Stimulated activated CD4-positive, alpha-beta T cell treated with anti-CD3 and anti-CD28 coated beads, Interleukin-2, amount 100 ng/mL, for 4 hours (primary cell): ENCODE measurements around the gene SCNN1G.
"Not testable (repeated sequence)": the region's sequence is repeated elsewhere in the genome, so short reads cannot be mapped to it uniquely, and the experiment has no call there.

Experiments used
- DNase-seq: peaks from one replicate; pipeline ENCODE4 v3.0.0-alpha.2; 2020; ENCODE audit warnings: low read depth

Gene SCNN1G

GRCh38 chr16:23207485-23207884, 24.9 kb downstream of the SCNN1G start:
- DNase-seq, result no peak

GRCh38 chr16:23209606-23210005, 27.1 kb downstream of the SCNN1G start:
- DNase-seq, result no peak

- DNase-seq, result no peak
These were observed 31.3 kb downstream of the SCNN1G start for GRCh38 chr16:23213831-23214230.

DNA sequence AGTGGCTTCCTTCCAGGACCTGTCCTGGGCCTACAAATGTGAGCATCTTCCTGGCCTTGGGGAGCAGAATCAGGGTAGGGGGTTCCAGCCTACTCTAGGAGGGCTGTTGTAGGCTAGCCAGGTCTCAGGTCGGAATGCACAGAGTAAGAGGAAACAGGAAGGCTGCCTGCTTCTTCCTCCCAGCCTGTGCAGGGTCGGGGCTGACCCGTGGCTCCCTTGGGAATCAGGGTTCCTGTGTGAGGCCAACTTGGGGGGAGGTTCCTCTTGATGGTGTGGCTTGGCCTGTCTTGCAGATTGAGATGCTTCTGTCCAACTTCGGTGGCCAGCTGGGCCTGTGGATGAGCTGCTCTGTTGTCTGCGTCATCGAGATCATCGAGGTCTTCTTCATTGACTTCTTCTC, 32.3 kb downstream of the SCNN1G start:
- DNase-seq, result no peak

- no peak for DNase-seq
These were observed 32.9 kb downstream of the SCNN1G start for GRCh38 chr16:23215435-23215834.

GRCh38 chr16:23216658-23217246, 34.2 kb downstream of the SCNN1G start:
- no peak for DNase-seq

DNA sequence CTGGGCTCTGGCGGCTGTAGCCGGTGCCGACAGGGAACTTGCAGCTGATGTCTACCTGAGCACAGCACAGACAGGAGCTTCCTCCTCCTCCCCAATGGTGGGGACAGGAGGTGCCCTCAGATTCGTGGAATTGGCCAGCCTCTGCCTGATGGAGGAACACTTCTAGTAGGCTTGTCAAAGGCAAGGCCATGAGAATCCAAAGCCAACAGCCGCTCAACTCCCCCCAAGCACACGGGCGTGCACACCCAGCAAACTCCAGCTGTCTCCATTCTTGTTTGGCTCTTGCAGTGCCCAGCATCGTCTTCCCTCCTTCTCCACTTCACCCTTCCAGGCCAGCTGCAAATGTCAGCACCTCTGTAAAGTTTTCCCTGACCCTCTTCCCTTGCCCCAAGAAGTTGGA, 35.1 kb downstream of the SCNN1G start:
- no peak for DNase-seq

GRCh38 chr16:23222929-23223328, 40.4 kb downstream of the SCNN1G start:
- DNase-seq, result no peak

GRCh38 chr16:23223368-23223767, 40.8 kb downstream of the SCNN1G start:
- no peak for DNase-seq

- no peak for DNase-seq
These were observed 42.6 kb downstream of the SCNN1G start for GRCh38 chr16:23225109-23225508.

- no peak for DNase-seq
These were observed 43.1 kb downstream of the SCNN1G start for GRCh38 chr16:23225634-23226033.

DNA sequence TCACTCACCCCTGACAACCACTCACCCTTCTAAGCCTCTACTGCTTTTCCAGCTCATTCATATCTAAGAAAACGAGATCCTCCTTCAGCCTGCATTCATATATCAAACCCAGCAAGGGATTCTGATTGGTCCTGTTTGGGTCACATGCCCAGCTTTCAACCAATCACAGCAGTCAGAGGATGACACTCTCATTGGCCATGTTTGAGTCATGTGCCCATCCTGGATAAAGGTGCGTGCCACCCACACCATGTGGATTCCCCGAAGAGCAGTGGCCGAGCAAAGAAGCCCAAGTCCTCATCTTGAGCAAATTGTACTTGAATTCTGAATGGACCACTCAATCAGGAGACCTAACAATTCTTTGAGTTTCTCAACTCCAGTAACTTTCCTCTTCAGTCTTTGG, 45.0 kb downstream of the SCNN1G start:
- DNase-seq, result no peak

DNA sequence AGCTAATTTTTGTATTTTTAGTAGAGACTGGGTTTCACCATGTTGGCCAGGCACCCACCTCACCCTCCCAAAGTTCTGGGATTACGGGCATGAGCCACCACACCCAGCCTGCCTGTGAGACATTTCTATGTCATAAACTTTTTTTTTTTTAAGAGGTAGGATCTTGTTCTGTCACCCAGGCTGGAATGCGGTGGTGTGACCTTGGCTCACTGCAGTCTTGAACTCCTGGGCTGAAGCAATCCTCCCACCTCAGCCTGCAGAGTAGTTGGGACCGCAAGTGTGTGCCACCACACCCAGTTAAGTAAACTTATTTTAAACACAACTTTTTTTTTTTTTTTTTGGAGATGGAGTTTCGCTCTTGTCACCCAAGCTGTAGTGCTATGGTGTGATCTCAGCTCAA, 47.2 kb downstream of the SCNN1G start:
- DNase-seq, result no peak

DNA sequence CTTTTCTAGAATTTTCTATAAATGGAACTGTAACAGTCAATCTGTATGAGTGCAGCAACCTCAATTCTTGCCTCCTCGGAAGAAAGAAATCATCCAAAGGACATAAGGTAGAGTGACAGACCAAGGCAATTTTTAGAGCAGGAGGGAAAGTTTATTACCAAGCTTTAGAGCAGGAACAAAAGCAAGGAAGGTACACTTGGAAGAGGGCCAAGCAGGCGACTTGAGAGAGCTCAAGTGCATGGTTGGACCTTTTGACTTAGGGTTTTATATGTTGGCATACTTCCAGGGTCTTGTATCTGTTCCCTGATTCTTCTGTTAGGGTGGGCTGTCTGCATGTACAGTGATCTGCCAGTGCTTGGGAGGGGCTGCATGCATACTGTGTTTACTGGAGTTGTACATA, 50.3 kb downstream of the SCNN1G start:
- no peak for DNase-seq

- DNase-seq, result no peak
These were observed 52.6 kb downstream of the SCNN1G start for GRCh38 chr16:23235176-23235575.

GRCh38 chr16:23236983-23237382, 54.4 kb downstream of the SCNN1G start:
- DNase-seq, result no peak

GRCh38 chr16:23240994-23241393, 58.4 kb downstream of the SCNN1G start:
- DNase-seq, result no peak

- DNase-seq, result no peak
These were observed 61.6 kb downstream of the SCNN1G start for GRCh38 chr16:23244122-23244521.

DNA sequence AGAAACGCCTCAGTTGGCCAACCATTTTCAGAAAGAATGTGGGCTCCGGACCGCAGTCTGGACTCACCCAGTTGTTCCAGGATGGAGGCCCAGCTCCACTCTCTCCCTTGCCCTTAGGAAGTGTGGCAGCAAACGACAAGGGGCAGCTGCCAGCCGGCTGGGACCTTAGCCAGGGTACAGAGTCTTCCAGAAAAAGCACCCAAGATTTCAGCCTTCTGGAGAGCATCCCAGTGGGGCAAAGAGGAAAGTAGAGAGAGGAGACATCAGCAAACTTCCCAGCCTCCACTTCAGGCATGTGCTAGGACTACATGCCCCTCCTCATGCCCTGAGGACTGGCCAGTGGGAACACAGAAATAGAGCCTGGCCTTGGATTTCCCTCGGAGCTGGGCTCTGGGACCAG, 62.7 kb downstream of the SCNN1G start:
- DNase-seq, result no peak

GRCh38 chr16:23248261-23249194, 66.0 kb downstream of the SCNN1G start:
- no peak for DNase-seq

DNA sequence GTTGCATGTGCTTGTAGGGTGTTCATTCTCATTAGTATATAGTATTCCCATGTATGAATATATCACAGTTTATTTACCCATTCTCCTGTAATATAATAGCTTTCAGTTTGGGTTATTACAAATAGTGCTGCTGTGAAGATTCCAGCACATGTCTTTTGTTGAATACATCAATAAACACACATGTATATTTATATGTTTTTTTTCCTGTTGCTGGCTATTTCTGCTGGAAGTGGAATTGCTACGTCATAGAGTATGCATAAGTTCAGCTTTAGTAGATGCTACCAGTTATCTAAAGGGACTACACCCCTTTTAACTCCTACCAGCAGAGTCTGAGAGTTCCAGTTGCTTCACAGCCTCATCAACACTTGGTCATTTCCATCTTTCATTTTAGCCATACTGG, 67.3 kb downstream of the SCNN1G start:
- DNase-seq, result no peak

- DNase-seq, result no peak
These were observed 69.8 kb downstream of the SCNN1G start for GRCh38 chr16:23252310-23252709.

- DNase-seq, result not testable (repeated sequence)
These were observed 71.1 kb downstream of the SCNN1G start for GRCh38 chr16:23253650-23254049.

DNA sequence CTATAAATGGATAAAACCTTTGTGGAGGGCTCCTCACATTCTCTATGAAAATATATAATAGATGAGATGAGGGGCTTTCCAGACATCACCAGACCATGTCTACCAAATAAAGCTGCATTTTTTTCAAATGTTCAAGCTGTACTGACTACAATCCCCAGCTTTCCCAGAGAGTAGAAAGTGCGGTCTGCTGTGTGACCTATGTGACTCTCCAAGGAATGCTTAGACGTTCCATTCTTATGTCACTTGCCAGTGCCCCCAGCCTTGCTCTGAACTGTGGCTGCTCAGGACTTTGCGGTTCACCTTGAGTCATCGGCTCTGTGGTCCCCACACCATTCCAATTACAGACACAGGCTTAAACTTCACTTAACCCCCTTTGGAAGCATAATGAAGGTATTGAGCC, 71.8 kb downstream of the SCNN1G start:
- no peak for DNase-seq
